HL-60/S4 treated with phorbol 12-myristate 13-acetate at 8.2 ng/mL for 4 days and 3 days (cell line): ENCODE results near the gene RRP9.
"Not testable (repeated sequence)": the region's sequence is repeated elsewhere in the genome, so short reads cannot be mapped to it uniquely, and the experiment has no call there.

Source experiments
- in situ Hi-C: fragments of 300-500 bp; cut with MboI; formaldehyde crosslinking; loops from 2 replicates; pipeline ENCODE4 v1.15.0; 2022; ENCODE audit warnings: low sequenced_read_pairs

RRP9 gene

DNA sequence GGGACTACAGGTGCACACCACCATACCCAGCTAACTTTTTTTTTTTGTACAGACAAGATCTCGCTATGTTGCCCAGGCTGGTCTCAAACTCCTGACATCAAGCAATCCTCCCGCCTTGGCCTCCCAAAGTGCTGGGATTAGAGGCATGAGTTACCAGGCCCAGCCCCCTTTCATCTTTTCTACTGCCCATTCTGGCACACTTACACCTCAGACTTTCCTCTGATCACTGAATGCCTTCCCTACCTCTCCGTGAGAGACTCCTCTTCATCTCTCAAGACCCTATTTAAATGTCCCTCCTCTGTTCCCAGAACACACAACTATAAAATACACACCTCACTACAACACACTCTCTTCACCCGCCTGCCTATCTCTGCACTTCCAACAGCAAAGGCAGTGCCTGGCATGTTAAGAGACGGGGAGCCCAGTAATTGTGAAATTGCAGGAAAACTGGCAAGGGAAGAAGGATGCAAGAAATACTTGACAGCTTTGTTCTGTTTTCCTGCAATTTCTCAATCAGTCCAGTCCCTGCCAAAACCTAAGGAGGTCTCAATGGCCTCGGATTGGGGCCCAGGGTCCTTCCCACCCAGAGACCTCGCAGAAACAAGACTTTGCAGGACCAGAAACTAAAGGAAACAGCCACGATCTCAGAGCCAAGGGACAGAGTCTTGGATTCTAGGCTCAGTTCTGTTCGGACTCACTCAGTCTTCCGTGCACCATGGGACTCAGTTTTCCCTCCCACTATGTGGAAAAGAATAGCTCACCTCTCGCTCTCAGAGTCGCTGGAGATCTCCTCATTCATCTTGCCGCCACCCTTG is 849 bp downstream of the RRP9 start:
- in situ Hi-C loops = no loop called here

DNA sequence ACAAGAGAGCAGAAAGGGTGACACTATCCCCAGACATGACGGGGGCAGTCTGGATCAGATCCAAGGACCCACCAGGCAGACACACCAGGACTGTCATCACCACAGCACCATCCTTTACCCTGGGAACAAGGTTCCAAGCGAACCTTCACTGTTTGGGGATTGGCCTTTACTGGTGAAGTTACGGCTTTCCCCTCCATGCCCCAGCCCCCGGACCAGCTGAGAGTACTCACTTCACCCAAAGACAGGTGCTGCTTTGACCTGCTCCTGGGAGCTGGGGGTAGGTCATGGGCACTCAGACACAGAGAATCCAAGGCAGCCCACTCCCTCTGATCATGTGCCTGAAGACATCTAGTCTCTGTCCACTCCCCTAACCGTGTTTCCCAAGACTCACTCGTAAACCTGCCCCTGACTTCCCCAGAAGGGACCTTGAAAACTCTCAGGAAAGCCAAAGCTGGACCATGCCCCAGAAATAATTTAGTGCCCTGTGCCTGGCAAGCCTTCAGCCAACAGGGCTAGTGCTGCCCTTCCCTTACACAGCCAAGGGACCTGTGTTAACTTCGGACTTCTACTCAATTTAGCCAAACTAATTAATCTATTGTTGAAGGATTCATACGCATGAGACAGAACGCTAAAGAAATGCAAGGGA is 2.8 kb downstream of the RRP9 start:
- in situ Hi-C loops = no loop called here

DNA sequence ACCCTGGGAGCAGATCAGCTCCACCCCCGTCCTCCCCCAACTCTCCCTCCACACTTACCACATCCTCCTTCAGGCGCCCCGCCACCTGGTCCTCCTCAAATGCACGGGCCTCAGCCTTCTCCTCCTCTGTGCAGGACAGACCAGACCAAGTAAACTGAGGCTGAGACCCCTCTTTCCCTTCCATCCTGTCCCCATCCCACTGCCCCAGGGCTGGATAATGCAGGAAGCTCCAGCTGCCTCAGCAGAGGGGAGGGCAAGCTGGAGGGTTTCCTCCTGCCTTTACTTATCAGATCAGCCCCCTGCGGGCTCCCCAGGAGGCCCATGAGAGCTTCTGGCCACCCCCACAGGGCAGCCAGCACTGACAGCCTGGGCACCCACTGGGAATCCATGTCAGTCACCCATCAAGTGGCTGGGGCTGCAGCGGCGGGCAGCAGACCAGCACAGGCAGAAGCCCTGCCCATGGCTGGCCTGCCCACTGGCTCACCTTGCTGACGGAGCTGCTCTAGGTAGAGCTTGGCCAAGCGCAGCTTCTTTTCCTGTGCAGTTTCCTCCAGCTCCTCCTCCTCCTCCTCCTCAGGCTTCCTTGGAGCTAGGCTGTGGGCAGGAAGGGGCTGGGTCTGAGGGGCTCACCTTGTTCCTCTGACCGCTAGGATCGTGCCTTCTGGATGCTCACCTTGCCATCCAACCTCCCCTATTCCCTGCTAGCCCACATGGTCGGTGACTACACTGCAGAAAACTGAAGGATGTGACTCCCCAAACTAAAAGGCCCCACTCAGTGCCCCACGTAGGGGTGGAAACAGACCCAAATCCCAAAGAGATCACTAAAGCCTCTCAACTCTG is 3.9 kb downstream of the RRP9 start:
- in situ Hi-C loops = no loop called here

DNA sequence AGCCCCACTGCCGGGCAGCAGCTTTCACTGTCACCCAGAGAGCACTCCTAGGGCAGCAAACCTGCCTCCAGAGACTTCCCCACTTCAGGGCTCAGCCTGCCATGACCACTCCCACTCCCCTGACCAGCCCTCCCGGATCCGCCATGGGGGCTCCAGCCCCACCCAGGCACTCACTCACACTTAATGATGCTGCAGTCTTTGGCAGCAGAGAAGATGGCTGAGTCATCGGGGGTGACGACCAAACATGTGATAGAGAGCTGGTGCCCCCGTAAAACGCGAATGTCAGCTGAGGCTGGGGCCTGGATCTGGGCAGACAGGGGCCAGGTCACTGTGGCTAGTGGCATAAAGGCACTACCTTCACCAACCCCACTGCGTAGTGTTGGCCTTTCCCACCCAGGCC is 4.7 kb downstream of the RRP9 start:
- in situ Hi-C loops = no loop called here

DNA sequence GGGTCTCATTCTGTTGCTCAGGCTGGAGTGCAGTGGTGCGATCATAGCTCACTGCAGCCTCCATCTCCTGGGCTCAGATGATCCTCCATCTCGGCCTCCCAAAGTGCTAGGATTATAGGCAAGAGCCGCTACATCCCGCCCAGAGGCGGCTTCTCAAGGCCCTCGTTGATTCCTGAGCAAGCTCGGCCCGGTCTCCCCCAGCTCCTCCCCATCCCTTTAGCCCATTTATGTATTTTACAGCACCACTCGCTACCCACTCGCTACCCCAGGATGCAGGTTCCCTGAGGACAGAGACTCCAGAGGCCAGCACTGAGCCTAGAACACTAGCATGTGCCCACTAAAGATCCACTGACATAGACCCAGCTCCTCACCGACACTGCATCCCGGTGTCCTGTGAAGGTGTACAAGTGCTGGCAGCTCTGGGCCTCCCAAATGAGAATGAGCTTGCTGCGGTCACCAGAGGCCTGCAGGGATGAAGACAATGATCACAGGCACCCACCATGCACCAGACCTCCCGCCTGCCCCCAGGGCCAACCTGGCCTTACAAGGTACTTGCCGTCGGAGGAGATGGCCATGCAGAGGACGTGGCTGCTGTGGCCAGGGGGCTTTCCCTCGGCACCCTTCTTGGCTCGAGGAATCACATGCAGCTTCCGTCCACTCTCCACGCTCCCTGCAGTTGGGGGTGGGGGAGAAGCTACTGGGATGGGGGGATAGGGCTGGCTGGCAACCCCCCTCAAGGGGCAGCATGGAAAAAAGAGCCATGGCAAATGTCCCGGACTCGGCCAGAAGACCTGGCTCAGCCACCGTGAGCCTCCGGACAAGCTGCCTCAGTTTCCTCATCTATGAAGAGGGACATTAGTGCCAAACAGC is 5.6 kb downstream of the RRP9 start:
- in situ Hi-C loops = no loop called here

DNA sequence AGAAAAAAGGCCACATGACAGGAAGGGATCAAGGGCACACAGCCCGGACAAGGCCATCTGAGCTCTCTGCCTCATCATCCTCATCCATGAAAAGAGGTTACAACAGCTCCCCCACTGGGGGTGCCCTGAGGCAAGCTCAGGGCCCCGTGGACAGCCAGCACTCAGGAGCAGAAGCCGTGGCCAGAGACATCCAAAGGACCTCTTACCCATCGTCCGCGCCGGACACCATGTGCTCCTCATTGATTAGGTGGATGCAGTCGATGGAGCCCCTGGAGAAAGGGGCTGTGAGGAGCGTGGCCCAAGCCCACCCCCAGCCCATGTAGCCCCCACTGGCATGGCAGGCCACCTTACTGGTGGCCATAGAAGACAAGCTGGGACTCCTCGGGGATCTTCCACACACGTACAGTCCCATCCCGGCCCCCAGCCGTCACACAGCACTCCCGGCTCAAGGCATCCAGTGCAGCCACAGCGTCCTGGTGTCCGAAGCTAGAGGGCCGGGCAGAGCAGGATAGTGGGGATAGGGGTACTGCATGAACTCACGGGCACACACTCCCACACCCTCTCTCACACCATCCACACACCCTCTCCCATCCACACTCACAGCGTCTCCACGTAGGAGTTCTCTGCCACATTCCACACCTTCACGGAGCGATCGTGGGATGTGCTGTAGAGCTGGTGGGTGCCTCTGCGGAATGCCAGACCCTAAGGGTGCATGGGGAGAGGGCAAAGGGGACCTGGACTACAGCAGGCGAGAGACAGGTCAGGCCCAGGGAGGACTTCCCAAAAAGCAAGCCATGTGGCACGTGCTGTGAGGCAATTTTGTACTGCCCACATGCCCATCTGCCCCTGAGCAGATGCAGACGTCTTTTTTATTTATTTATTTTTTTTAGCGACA is 6.5 kb downstream of the RRP9 start:
- in situ Hi-C loops = no loop called here

DNA sequence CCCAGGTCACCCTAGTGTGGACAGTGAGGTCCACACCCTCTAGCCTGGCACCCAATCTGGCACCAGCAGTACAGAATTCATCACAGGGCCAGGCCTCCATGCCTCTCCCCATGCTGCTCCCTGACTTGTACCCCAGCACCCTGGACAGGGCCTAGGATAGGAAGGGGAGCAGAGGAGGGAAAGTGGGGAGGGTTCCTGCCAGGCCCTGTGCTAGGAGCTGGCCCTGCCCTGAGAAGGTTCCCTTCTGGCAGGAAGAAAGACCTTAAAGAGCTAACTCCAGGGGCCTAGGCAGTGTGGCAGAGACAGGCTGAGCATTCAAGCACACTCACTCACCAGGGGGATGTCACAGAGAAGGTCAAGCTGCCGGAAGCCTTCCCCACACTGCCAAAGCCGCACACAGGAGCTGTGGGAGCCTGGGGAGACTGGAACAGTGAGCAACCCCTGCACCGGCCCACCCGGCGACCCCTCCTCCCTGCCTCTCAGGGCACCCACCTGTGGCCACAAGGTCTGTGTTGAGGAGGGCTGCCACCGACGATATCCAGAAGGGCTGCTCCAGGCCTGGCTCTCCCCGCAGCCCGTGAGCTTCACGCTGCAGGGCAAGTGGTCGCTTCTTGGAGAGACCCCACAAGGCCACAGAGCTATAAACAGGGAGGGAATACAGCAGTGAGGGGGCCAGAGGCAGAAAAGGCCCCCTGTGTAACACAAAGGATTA is 7.4 kb downstream of the RRP9 start:
- in situ Hi-C loops = no loop called here

DNA sequence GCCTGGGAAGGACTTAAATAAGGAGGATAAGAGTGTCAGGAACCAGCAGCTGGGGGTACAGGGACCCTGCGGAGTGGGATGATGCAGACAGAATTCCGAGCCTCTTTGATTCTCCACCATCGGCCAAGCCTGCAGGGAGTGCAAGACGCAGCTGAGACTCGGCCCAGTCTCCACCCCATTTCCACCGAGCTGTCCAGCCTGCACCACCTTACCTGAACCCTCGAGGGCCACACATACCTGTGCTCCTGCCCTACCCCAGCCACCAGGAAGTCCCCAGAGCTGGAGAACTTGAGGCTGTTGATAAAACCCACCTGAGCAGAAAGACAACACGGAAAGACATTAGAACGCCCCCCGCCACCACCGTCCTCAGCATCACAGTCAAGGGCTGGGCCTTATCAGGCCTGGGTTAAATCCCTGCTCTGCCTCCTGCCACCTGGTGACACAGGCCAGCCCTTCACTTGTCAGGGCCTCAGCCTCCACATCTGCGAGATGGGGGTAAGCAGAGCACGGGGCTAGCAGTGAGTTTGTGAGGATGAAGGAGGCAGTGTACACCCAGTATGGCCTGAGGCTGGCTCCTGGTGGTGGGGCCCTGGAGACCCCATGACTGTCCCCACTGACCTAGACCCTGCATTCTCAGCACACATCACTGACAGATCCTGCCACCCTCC is 8.1 kb downstream of the RRP9 start:
- in situ Hi-C loops = no loop called here

DNA sequence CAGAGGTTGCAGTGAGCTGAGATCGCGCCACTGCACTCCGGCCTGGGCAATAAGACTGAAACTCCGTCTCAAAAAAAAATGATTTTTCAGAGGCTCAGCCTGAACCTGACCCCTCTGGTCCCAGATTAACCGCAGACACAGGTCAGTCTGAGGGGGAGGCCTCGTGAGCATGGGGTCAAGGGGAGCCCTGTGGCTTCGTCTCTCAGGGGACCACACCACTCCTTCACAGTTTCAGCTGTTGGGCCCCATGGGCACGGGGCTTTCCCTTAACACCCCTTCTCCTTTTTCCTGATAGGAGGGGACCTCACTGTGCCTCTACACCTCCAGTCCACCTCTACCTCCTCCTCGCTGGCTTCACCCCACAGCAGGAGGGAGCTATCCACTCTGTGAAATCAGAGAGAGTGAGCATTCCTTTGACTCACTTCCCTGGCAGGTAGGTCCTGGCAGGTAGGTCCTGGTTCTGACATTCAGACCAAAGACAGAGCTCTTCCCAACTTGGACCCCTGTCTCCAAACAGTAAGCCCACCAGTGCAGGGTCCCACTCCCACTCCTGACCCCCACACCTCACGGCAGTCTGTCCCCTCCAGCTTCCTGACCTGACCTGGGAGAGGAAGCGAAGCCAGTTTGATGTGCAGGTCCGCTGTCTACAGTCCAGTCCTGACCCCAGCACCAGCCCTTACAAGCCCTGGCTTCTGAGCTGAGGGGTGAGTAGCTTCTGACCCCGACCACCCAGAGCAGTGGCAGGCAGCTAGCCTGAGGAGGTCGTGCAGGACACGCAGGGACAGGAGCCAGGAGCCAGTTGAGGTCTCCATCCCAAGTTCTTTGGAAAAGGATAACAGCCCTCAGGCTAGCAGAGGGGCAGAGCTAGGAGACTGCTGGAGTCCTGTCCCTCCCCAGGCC is 9.0 kb downstream of the RRP9 start:
- in situ Hi-C loops = no loop called here

DNA sequence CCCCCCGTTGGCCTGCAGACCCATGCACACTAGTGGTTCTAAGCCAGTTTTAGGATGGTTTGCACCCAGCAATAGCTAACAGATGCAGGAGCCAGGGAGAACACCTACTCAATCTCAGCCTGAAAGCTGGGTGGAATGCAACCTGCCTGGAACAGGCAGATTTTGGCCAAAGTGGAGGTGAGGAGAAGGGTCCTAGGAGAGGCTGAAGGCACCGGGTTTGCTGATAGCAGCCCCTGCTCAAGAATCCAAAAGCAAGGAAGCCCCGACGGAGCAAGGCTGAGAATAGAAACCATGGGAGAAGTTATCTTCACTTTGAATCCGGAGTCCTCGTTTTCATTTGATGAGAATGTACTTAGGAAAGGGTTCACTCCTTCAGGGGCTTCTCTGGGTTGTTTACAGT is 9.9 kb downstream of the RRP9 start:
- in situ Hi-C loops = no loop called here

DNA sequence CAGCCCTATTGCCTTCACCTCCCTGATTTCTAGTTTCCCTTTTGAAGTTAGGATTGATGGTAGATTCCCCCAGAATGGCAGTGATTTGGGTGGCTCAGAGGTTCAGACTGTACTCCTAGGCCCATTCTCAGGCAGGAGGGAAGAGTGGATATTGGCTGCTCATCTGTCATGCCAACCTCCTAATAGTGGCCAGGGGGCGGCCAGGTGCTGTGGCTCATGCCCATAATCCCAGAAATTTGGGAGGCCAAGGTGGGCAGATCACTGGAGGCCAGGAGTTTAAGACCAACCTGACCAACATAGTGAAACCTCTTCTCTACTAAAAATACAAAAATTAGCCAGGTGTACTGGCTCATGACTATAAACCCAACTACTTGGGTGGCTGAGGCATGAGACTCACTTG is 11.3 kb downstream of the RRP9 start:
- in situ Hi-C loops = no loop called here

DNA sequence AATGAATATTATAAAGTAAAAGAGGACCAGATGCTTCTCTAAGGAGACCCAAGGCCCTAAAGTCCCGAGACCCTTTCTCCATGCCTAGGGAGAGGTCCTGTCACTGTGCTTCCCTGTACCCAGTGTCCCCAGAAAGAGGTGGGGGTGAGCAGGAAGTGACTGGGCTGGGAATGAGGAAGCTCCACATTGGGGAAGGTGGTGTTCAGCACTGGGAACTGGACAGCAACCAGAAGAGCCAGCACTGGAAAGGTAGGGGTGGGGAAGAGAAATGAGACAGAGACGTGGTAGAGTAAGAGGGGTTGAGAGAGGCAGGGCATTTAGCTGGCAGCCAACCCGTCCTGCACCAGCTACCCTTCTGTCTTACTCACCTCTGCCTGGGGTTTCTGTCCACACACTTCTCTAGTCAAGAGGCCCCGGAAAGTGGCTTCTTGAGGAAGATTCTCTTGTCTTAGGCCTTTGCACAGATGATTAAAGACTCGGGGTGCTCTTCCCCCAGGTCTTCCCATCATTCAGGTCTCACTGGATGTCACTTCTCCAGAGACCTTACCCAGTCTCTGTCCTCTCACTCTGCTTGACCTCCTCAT is 12.2 kb downstream of the RRP9 start:
- in situ Hi-C loops = no loop called here

DNA sequence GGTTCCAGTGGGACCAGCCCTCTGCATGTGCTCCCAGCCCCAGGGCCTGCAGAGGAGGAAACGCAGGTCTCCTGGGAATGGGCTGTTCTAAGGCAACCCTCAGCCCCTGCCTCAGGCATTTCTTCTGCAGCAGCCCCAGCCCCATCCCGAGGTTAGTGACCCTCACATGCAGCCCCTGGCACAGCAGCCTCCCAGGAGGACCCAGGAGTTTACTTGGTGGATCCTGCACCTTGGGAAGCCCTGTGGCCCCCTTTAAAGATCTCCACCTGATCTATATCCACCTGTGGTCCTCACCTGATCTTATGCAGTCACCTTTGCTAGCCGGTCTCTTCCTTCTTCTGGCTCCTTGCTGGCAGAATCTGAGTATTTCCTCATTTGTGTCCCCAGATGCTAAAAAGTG is 12.7 kb downstream of the RRP9 start:
- in situ Hi-C loops = not testable (repeated sequence)

DNA sequence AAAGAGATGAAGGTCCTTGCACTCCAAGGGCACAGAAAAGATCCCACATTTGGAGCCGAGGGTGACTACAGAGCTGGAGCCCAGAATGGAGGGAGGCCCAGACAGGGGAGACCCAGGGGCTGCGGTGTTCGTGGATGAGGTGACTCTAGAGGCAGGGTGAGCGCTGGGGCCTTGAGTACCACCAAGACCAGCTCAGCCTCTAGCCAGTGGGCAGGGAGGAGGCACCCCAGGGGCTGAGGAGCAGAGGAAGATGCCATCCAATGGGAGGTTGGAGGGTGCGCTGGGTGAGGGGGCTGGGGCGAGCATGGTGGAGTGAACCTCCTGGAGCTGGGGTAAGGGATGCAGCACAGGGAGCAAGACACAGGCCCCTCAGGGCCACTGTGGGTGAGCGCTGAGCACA is 13.3 kb downstream of the RRP9 start:
- in situ Hi-C loops = no loop called here

DNA sequence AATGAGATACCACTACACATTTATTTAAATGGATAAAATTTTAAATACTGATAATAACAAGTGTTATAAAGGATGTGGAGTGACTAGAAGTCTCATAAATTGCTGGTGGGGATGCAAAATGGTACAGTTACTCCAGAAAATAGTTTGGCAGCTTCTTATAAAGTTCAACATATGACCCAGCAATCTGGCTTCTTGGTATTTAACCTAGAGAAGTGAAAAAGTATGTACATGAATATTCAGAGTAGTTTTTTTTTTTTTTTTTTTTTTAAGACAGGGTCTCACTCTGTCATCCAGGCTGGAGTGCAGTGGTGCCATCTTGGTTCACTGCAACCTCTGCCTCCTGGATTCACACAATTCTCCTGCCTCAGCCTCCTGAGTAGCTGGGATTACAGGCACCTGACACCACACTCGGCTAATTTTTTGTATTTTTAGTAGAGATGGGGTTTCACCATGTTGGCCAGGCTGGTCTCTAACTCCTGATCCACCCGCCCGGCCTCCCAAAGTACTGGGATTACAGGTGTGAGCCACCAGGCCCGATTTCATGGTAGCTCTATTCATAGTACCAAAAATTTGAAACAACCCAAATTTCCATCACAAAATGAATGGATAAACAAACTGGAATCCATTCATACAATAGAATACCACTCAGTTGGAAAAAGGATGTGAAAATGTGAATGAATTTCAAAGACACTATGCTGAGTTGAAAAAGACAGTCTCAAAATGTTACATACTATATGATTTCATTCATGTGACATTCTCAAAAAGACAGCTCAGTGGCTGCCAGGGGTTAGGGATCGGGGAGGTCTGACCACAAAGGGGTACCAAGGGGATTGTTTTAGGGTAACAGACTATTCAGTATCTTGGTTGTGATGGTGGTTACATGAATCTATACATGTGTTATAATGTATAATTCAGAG is 14.4 kb downstream of the RRP9 start:
- in situ Hi-C loops = no loop called here

DNA sequence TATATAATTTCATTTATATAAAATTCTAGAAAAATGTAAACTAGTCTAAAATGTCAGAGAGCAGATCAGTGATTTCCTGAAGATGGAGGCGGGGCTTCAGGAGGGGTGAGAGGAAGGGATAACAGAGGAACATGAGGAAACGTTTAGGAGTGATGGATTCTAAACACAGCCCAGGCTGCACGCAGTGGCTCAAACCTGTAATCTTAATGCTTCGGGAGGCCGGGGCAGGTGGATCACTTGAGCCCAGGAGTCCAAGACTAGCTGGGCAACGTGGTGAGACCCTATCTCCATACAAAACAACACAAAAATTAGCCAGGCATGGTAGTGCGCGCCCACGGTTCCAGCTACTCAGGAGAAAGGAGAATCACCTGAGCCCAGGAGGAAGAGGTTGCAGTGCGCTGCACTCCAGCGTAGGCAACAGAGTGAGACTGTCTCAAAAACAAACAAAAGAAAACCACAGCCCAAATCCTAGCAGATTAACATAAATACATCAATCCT is 20.6 kb downstream of the RRP9 start:
- in situ Hi-C loops = no loop called here
